Endothelial cell (in vitro differentiated cells): Measurements from ENCODE around the gene HGFAC. TPM values are rescaled to one million over a fixed set of nuclear protein-coding genes. Genes with fewer than 3 reads are reported as not detected.

Experiments
- DNase-seq: peaks from one replicate; pipeline ENCODE4 v3.0.0; 2021; ENCODE audit warnings: low spot score
- H3K27ac Mint-ChIP-seq: one replicate; pipeline ENCODE4 v1.8.0; 2021; ENCODE audit warnings: mixed read lengths, inconsistent platforms; ENCODE audit not compliant: unreplicated experiment
- H3K27me3 Mint-ChIP-seq: one replicate; pipeline ENCODE4 v1.8.0; 2021; ENCODE audit warnings: mild to moderate bottlenecking, moderate library complexity, mixed read lengths, inconsistent platforms; ENCODE audit not compliant: unreplicated experiment
- H3K36me3 Mint-ChIP-seq: one replicate; pipeline ENCODE4 v1.8.0; 2021; ENCODE audit warnings: mild to moderate bottlenecking, low read depth, mixed read lengths, inconsistent platforms; ENCODE audit not compliant: unreplicated experiment
- H3K4me1 Mint-ChIP-seq: one replicate; pipeline ENCODE4 v1.8.0; 2021; ENCODE audit warnings: mild to moderate bottlenecking, mixed read lengths, inconsistent platforms; ENCODE audit not compliant: unreplicated experiment
- H3K4me3 Mint-ChIP-seq: one replicate; pipeline ENCODE4 v1.8.0; 2021; ENCODE audit warnings: mild to moderate bottlenecking, mixed read lengths, inconsistent platforms; ENCODE audit not compliant: unreplicated experiment
- H3K9me3 Mint-ChIP-seq: one replicate; pipeline ENCODE4 v1.8.0; 2021; ENCODE audit warnings: mixed read lengths, inconsistent platforms; ENCODE audit not compliant: unreplicated experiment
- CTCF ChIP-seq: fragments of 200-600 bp; sonication (generic); IDR thresholded peaks from one replicate; pipeline ENCODE4 v1.5.0; 2021; ENCODE audit warnings: antibody characterized with exemption; ENCODE audit not compliant: unreplicated experiment
- total RNA-seq: library from RNA; stranded (reverse); fragmentation: NEBNext Ultra II Directional; extraction: Animal tissue kit (Norgen Biotek cat#: 25700); gene quantifications from one replicate; pipeline ENCODE4 v1.2.1, GENCODE V29; 2021; ENCODE audit not compliant: unreplicated experiment

The HGFAC gene
- total RNA-seq, 1 donor from 2014 or later: 2.4 TPM

- Mint-ChIP-seq H3K27me3 (peaks cover 10% of the 10 kb centered on the region), H3K36me3 (peaks cover 29% of the 10 kb centered on the region), H3K4me1 (peaks cover 5% of the 10 kb centered on the region), H3K4me3 (no peak overlapping the region), H3K27ac (no peak overlapping the region), H3K9me3 (no peaks in the 10 kb centered on the region)
- no peak for DNase-seq
- no peak for TF ChIP-seq CTCF
These were observed 30.1 kb upstream of the HGFAC start for GRCh38 chr4:3411676-3412075.

- Mint-ChIP-seq H3K36me3 (peaks cover 36% of the 10 kb centered on the region), H3K4me1 (peaks cover 5% of the 10 kb centered on the region), H3K27ac (peak overlapping the region; percentile 48), H3K27me3 (peaks cover 11% of the 10 kb centered on the region), H3K9me3 (no peaks in the 10 kb centered on the region), H3K4me3 (no peak overlapping the region)
- TF ChIP-seq CTCF: no peak
- no peak for DNase-seq
These were observed 29.3 kb upstream of the HGFAC start for GRCh38 chr4:3412257-3413020.

- DNase-seq: no peak
- Mint-ChIP-seq H3K27me3 (peaks cover 11% of the 10 kb centered on the region), H3K27ac (no peak overlapping the region), H3K9me3 (no peaks in the 10 kb centered on the region), H3K4me3 (no peak overlapping the region), H3K4me1 (peaks cover 5% of the 10 kb centered on the region), H3K36me3 (peaks cover 44% of the 10 kb centered on the region)
- no peak for TF ChIP-seq CTCF
These were observed 28.5 kb upstream of the HGFAC start for GRCh38 chr4:3413217-3413671.

- Mint-ChIP-seq H3K27me3 (peaks cover 11% of the 10 kb centered on the region), H3K27ac (no peak overlapping the region), H3K9me3 (no peaks in the 10 kb centered on the region), H3K4me1 (peaks cover 5% of the 10 kb centered on the region), H3K36me3 (peaks cover 48% of the 10 kb centered on the region), H3K4me3 (no peak overlapping the region)
- no peak for DNase-seq
- no peak for TF ChIP-seq CTCF
These were observed 27.9 kb upstream of the HGFAC start for GRCh38 chr4:3413675-3414420.
